Rectal smooth muscle tissue (tissue), 1 donor: ENCODE measurements around the gene TGM4.
A peak's percentile ranks its signal among the peaks of the same experiment; 100 is the strongest.

Experiments
- H3K27ac ChIP-seq: one replicate; pipeline ENCODE4 v1.7.0; 2013; ENCODE audit warnings: low read depth, low read length, inconsistent platforms
- H3K27me3 ChIP-seq: one replicate; pipeline ENCODE4 v1.7.0; 2013; ENCODE audit warnings: low read length; ENCODE audit not compliant: control insufficient read depth, insufficient read depth
- H3K36me3 ChIP-seq: one replicate; pipeline ENCODE4 v1.7.0; 2013; ENCODE audit warnings: low read length; ENCODE audit not compliant: control insufficient read depth, insufficient read depth
- H3K4me1 ChIP-seq: one replicate; pipeline ENCODE4 v1.7.0; 2013; ENCODE audit warnings: low read length; ENCODE audit not compliant: control insufficient read depth, insufficient read depth
- H3K4me3 ChIP-seq: one replicate; pipeline ENCODE4 v1.7.0; 2013; ENCODE audit warnings: low read length
- H3K9ac ChIP-seq: one replicate; pipeline ENCODE4 v1.7.0; 2013; ENCODE audit warnings: low read length

Gene TGM4

DNA sequence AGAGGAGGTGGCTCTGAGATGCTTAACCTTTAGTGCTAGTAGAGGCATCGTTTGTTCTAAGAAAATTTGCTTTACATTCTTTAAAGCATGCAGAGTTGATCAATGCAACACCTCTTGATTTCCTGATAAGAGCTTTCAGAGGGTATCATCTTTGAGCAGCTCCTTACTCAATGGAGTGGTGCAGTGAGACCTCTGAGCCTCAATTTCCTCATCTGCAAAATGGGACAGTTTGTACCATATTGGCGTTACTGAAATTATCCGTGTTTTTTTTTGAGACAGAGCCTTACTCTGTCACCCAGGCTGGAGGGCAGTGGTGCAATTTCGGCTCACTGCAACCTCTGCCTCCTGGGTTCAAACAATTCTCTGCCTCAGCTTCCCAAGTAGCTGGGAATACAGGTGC, 14.3 kb upstream of the TGM4 start:
- H3K4me3 ChIP-seq: no peak overlapping the region
- no peak overlapping the region for H3K9ac ChIP-seq
- H3K36me3 ChIP-seq: no peaks in the 10 kb centered on the region
- no peak overlapping the region for H3K27ac ChIP-seq
- peaks cover 7% of the 10 kb centered on the region for H3K4me1 ChIP-seq
- no peaks in the 10 kb centered on the region for H3K27me3 ChIP-seq

- Histone ChIP-seq H3K36me3 (no peaks in the 10 kb centered on the region), H3K9ac (peak within 1 kb of the TSS; percentile 74), H3K27ac (peak within 1 kb of the TSS; percentile 92), H3K4me1 (peaks cover 7% of the 10 kb centered on the region), H3K27me3 (no peaks in the 10 kb centered on the region), H3K4me3 (peak within 1 kb of the TSS; percentile 86)
Observed at GRCh38 chr3:44861412-44862225, 12.8 kb upstream of the TGM4 start, which contains the start of gene TMEM42. TSS of gene TMEM42 (plus strand) at chr3:44861912. CDS start at chr3:44861925, 13 bp downstream.

- H3K36me3 ChIP-seq: no peaks in the 10 kb centered on the region
- H3K27ac ChIP-seq: no peak overlapping the region
- no peaks in the 10 kb centered on the region for H3K27me3 ChIP-seq
- no peak overlapping the region for H3K9ac ChIP-seq
- H3K4me1 ChIP-seq: peaks cover 7% of the 10 kb centered on the region
- H3K4me3 ChIP-seq: peak overlapping the region; percentile 69
Observed at GRCh38 chr3:44862226-44862637, 12.2 kb upstream of the TGM4 start.

- no peak overlapping the region for H3K4me3 ChIP-seq
- peaks cover 7% of the 10 kb centered on the region for H3K4me1 ChIP-seq
- H3K36me3 ChIP-seq: no peaks in the 10 kb centered on the region
- no peak overlapping the region for H3K9ac ChIP-seq
- no peaks in the 10 kb centered on the region for H3K27me3 ChIP-seq
- H3K27ac ChIP-seq: no peak overlapping the region
Observed at GRCh38 chr3:44865272-44866035, 9.0 kb upstream of the TGM4 start.

- Histone ChIP-seq H3K4me3 (no peak overlapping the region), H3K4me1 (peaks cover 2% of the 10 kb centered on the region), H3K27ac (no peak overlapping the region), H3K9ac (no peak overlapping the region), H3K36me3 (no peaks in the 10 kb centered on the region), H3K27me3 (no peaks in the 10 kb centered on the region)
Observed at GRCh38 chr3:44867421-44868111, 6.8 kb upstream of the TGM4 start.

DNA sequence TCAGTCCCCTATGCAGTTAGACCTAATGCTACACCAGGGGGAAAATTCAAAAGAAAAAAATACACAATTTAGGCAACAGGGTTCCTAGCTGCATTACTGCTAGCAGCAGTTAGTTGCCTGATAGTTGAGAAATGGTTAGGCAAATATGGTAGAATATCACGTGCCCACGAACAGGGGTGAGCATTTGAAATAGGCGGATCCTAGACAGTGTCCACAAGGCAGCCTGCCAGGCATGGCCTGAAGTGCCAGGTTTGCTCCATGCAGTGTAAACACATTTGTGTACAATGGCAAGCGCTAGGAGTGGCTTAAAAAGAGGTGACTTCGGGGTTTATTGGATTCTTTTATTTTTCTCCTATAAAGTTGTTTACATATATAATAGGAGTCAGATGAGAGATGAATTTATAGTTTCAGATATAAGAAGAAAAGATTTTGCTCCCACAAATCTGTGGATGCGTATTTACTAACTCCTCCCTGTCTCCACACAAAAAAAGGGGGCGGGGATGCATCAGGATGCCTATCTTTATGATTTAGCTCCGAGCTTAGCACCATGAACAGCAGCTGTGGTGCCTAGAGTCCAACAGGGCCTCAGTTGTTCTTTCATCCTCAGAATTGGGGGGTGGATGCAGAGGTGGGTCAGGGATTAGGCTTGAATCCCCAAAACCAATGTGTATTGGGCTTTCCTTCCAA, 3.9 kb upstream of the TGM4 start:
- Histone ChIP-seq H3K4me3 (no peak overlapping the region), H3K4me1 (no peaks in the 10 kb centered on the region), H3K36me3 (no peaks in the 10 kb centered on the region), H3K9ac (no peak overlapping the region), H3K27me3 (no peaks in the 10 kb centered on the region), H3K27ac (no peak overlapping the region)

- no peak overlapping the region for H3K27ac ChIP-seq
- H3K4me3 ChIP-seq: no peak overlapping the region
- H3K4me1 ChIP-seq: no peaks in the 10 kb centered on the region
- no peak overlapping the region for H3K9ac ChIP-seq
- no peaks in the 10 kb centered on the region for H3K36me3 ChIP-seq
- no peaks in the 10 kb centered on the region for H3K27me3 ChIP-seq
Observed at GRCh38 chr3:44875596-44875995, 1.2 kb downstream of the TGM4 start.

DNA sequence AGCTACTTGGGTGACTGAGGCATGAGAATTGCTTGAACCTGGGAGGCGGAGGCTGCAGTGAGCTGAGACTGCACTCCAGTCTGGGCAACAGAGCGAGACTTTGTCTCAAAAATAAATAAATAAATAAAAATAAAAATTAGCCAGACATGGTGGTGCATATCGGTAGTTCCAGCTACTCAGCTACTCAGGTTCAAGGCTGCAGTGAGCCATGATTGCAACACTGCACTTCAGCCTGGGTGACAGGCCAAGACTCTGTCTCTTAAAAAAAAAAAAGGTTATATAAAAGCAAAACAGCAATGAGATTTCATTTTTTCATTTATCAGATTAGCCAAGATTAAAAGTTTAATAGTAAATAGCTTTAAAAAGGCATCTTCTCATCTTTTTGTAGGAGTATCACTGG, 2.9 kb downstream of the TGM4 start:
- no peaks in the 10 kb centered on the region for H3K27me3 ChIP-seq
- H3K27ac ChIP-seq: no peak overlapping the region
- no peaks in the 10 kb centered on the region for H3K36me3 ChIP-seq
- no peak overlapping the region for H3K9ac ChIP-seq
- no peaks in the 10 kb centered on the region for H3K4me1 ChIP-seq
- no peak overlapping the region for H3K4me3 ChIP-seq

- no peak overlapping the region for H3K27ac ChIP-seq
- H3K36me3 ChIP-seq: no peaks in the 10 kb centered on the region
- H3K9ac ChIP-seq: no peak overlapping the region
- H3K4me3 ChIP-seq: no peak overlapping the region
- no peaks in the 10 kb centered on the region for H3K27me3 ChIP-seq
- no peaks in the 10 kb centered on the region for H3K4me1 ChIP-seq
Observed at GRCh38 chr3:44880284-44880683, 5.9 kb downstream of the TGM4 start.

DNA sequence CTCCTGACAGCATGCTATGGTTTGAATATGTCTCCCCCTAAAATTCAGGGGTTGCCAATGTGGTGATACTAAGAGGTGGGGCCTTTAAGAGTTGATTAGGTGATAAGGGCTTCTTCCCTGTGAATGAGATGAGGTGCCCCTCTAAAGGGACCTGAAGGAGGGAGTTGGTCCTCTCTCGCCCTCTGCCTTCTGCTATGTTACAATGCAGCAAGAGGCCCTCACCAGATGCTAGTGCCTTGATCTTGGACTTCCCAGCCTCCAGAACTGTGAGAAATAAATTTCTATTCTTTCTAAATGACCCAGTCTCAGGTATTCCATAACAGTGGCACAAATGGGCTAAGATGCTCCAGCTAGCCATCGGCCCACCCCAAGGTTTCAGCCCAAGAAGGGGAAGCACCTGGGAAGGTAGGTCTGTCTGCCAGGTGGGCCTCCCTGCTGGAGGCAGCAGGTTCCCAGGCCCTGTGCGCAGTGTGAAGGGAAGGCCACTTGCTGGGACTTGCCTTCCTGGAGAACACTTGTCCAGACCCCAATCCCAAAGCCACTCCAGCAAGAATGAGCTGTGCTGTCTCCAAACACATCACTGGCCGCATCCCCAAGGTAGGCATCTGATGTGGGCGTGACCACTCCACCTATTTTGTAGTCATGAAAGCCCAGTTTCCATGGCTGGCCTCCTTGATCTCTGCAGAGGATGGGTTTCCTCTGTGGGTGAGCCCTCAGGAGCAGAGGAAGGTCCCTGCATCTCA, 9.0 kb downstream of the TGM4 start:
- Histone ChIP-seq H3K4me1 (no peaks in the 10 kb centered on the region), H3K4me3 (no peak overlapping the region), H3K9ac (no peak overlapping the region), H3K27ac (no peak overlapping the region), H3K27me3 (no peaks in the 10 kb centered on the region), H3K36me3 (no peaks in the 10 kb centered on the region)

GRCh38 chr3:44883999-44884431, 9.6 kb downstream of the TGM4 start:
- Histone ChIP-seq H3K27ac (no peak overlapping the region), H3K27me3 (no peaks in the 10 kb centered on the region), H3K36me3 (no peaks in the 10 kb centered on the region), H3K9ac (no peak overlapping the region), H3K4me1 (no peaks in the 10 kb centered on the region), H3K4me3 (no peak overlapping the region)
